Measurements from ENCODE around the gene GAB1. TPM values are rescaled to one million over a fixed set of nuclear protein-coding genes. Genes with fewer than 3 reads are reported as not detected.

GAB1 gene
- total RNA-seq, 3 donors from 2014 or later (not counting 1 experiment from before 2014, with no cell fraction given): 11.5 to 25.4 (median 11.9) TPM

DNA sequence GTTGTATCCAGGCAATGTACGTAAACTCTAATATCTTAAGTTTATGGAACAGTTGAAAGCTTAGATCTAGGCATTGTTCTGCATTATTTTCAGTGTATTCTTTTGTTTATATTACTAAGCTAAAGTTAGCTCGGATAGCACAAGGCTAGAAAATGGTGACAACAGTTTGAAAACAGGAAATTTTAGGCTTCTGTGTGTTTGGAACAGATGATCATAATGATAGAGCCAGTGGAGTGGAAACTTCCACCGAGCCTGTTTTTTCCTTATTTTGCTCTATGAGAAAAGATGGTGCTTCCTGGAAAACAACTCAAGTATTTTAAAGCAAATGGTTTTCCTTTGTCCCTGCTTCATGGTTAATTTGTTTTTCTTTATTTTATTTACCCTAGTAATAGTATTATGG is 70.8 kb downstream of the GAB1 start:
- TF ChIP-seq, protein P1, sequence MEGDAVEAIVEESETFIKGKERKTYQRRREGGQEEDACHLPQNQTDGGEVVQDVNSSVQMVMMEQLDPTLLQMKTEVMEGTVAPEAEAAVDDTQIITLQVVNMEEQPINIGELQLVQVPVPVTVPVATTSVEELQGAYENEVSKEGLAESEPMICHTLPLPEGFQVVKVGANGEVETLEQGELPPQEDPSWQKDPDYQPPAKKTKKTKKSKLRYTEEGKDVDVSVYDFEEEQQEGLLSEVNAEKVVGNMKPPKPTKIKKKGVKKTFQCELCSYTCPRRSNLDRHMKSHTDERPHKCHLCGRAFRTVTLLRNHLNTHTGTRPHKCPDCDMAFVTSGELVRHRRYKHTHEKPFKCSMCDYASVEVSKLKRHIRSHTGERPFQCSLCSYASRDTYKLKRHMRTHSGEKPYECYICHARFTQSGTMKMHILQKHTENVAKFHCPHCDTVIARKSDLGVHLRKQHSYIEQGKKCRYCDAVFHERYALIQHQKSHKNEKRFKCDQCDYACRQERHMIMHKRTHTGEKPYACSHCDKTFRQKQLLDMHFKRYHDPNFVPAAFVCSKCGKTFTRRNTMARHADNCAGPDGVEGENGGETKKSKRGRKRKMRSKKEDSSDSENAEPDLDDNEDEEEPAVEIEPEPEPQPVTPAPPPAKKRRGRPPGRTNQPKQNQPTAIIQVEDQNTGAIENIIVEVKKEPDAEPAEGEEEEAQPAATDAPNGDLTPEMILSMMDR (IDR thresholded peaks at IDR 0.05): no peak

DNA sequence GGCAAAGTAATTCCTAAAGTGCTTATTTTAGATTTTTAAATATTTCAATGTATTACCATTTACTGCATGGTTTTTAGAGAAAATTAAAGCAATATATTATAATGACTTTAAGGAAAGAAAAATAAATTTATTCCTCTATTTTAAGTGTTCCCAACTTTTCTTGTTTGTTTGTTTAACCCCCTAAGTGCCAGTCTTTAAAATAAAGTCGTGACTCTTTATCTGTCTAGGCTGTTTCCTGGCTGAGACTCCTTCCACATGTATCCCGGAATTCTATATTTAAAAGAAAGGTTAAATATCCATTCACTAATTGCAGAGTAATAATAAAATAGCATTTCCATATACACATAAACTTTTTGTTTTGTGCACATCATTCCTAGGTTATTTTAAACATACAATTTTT is 71.2 kb downstream of the GAB1 start:
- intact Hi-C loops (cut with micrococcal nuclease): loop anchor here (10.0 kb wide), 1 partner anchor 53 kb away; no protein-coding TSS in a partner anchor
- DNase-seq: no peak
- WGBS (ENCODE audit: insufficient coverage): 83% methylated on average over 1 of the region's 2 CpGs
- peaks cover 20 to 37% of the 10 kb centered on the region in 2 donors for H3K4me1 Mint-ChIP-seq
- H3K9me3 Mint-ChIP-seq: no peaks in the 10 kb centered on the region
- H3K27me3 Mint-ChIP-seq (ENCODE audit: low read depth in 2 of 2): no peaks in the 10 kb centered on the region
- Histone ChIP-seq H3K4me3 (ENCODE audit: low read length) (no peak overlapping the region), H3K27me3 (ENCODE audit: control insufficient read depth, insufficient read depth, low read length) (no peaks in the 10 kb centered on the region), H3K4me1 (ENCODE audit: control insufficient read depth, insufficient read depth, low read length) (peaks cover 8% of the 10 kb centered on the region), H3K9me3 (ENCODE audit: control insufficient read depth, insufficient read depth, low read length) (no peaks in the 10 kb centered on the region), H3K36me3 (ENCODE audit: control insufficient read depth, insufficient read depth, low read length) (no peaks in the 10 kb centered on the region), H3K27ac (ENCODE audit: low read length) (no peak overlapping the region)
- no peak overlapping the region for H3K27ac Mint-ChIP-seq
- TF ChIP-seq, protein P1 (IDR thresholded peaks at IDR 0.05): no peak
- H3K4me3 Mint-ChIP-seq: no peak overlapping the region
- ATAC-seq: no peak
- H3K36me3 Mint-ChIP-seq: no peaks in the 10 kb centered on the region

More for the DNA sequence above, 70.8 kb downstream of the GAB1 start:
- intact Hi-C loops (cut with micrococcal nuclease): loop anchor here (10.0 kb wide), 1 partner anchor 53 kb away; no protein-coding TSS in a partner anchor
- Histone ChIP-seq H3K36me3 (ENCODE audit: control insufficient read depth, insufficient read depth, low read length) (no peaks in the 10 kb centered on the region), H3K4me3 (ENCODE audit: low read length) (no peak overlapping the region), H3K27ac (ENCODE audit: low read length) (no peak overlapping the region), H3K9me3 (ENCODE audit: control insufficient read depth, insufficient read depth, low read length) (no peaks in the 10 kb centered on the region), H3K27me3 (ENCODE audit: control insufficient read depth, insufficient read depth, low read length) (no peaks in the 10 kb centered on the region), H3K4me1 (ENCODE audit: control insufficient read depth, insufficient read depth, low read length) (peaks cover 8% of the 10 kb centered on the region)
- Mint-ChIP-seq H3K4me1 (peaks cover 24 to 41% of the 10 kb centered on the region in 2 donors), H3K27ac (no peak overlapping the region), H3K27me3 (ENCODE audit: low read depth in 2 of 2) (no peaks in the 10 kb centered on the region), H3K4me3 (no peak overlapping the region), H3K36me3 (no peaks in the 10 kb centered on the region), H3K9me3 (no peaks in the 10 kb centered on the region)
- 26% methylated on average over 2 of the region's 3 CpGs for WGBS (ENCODE audit: insufficient coverage)
- no peak for ATAC-seq
- DNase-seq: no peak

DNA sequence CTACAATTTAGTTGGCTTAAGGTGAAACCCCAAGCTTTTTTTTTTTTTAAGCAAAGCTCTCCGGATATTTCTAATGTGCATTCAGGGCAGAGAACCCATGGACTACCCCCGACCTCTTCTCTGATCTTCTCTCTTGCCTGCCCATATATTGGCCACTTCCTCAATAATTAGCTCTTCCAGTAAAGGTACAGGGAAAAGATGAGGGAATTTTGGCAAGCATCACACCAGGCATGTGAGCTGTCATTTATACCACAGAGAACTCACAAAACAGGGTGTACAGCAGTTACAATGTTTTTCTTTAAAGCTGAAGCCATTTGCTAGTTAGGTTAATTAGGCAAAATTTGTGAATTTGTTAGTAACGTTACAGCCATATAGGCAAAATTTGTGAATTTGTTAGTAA is 73.3 kb downstream of the GAB1 start:
- H3K4me3 Mint-ChIP-seq: no peak overlapping the region
- DNase-seq (no peak), ATAC-seq (no peak)

More for the DNA sequence above, 73.3 kb downstream of the GAB1 start:
- H3K4me1 ChIP-seq (ENCODE audit: control insufficient read depth, insufficient read depth, low read length): peaks cover 8% of the 10 kb centered on the region
- H3K9me3 ChIP-seq (ENCODE audit: control insufficient read depth, insufficient read depth, low read length): no peaks in the 10 kb centered on the region
- no peaks in the 10 kb centered on the region for H3K36me3 ChIP-seq (ENCODE audit: control insufficient read depth, insufficient read depth, low read length)
- H3K4me3 ChIP-seq (ENCODE audit: low read length): no peak overlapping the region
- Mint-ChIP-seq H3K27me3 (ENCODE audit: low read depth in 2 of 2) (no peaks in the 10 kb centered on the region), H3K27ac (no peak overlapping the region), H3K9me3 (no peaks in the 10 kb centered on the region), H3K4me1 (peaks cover 6 to 18% of the 10 kb centered on the region in 2 donors), H3K36me3 (no peaks in the 10 kb centered on the region)
- intact Hi-C loops (cut with micrococcal nuclease): no loop called here
- H3K27ac ChIP-seq (ENCODE audit: low read length): no peak overlapping the region
- WGBS (ENCODE audit: insufficient coverage): 94% methylated on average over 2 of the region's 3 CpGs
- TF ChIP-seq, protein P1 (IDR thresholded peaks at IDR 0.05): no peak
- H3K27me3 ChIP-seq (ENCODE audit: control insufficient read depth, insufficient read depth, low read length): no peaks in the 10 kb centered on the region
